A673 (cell line): ENCODE measurements around the gene SERPINA9.

Experiments
- EZH2 ChIP-seq: fragments of 200-600 bp; sonication (generic); IDR thresholded peaks from 2 replicates; pipeline ENCODE4 v1.6.1; 2017; ENCODE audit warnings: borderline replicate concordance, low read depth, mild to moderate bottlenecking, mixed read lengths, antibody characterized with exemption, low read length; ENCODE audit not compliant: poor library complexity, severe bottlenecking
- TF ChIP-seq, protein P1 (sequence below): fragments of 300-800, 200-600 bp; sonication (generic); conservative IDR thresholded peaks from 2 replicates; pipeline ENCODE4 v1.5.1; 2017; ENCODE audit warnings: low read depth, mild to moderate bottlenecking, antibody characterized with exemption, low read length, moderate library complexity, mixed read lengths

DNA sequence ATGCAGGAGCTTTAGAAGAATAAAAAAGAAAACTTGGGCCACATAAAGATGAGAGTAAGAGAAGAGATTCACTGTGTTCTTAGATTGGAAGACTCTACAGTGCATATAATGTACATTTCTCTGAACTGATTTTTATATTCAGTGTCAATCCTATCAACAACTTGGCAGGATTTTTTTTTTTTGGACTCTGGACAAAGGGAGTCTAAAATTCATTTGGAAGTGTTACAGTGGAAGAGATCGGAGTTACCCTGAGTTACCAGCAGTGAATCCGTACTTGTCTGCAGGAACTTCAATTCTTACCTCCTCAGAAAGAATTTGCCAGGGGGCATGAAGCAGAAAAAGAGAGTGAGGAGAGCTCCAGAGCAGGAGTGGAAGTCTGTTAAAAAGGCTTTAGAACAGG lies 47.4 kb downstream of the SERPINA9 start:
- TF ChIP-seq EZH2 = no peak
- TF ChIP-seq, protein P1, sequence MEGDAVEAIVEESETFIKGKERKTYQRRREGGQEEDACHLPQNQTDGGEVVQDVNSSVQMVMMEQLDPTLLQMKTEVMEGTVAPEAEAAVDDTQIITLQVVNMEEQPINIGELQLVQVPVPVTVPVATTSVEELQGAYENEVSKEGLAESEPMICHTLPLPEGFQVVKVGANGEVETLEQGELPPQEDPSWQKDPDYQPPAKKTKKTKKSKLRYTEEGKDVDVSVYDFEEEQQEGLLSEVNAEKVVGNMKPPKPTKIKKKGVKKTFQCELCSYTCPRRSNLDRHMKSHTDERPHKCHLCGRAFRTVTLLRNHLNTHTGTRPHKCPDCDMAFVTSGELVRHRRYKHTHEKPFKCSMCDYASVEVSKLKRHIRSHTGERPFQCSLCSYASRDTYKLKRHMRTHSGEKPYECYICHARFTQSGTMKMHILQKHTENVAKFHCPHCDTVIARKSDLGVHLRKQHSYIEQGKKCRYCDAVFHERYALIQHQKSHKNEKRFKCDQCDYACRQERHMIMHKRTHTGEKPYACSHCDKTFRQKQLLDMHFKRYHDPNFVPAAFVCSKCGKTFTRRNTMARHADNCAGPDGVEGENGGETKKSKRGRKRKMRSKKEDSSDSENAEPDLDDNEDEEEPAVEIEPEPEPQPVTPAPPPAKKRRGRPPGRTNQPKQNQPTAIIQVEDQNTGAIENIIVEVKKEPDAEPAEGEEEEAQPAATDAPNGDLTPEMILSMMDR = no peak
